ENCODE data around the gene TRPV4. TPM values are rescaled to one million over a fixed set of nuclear protein-coding genes. Genes with fewer than 3 reads are reported as not detected.

The TRPV4 gene
- total and polyA plus RNA-seq, 3 donors from 2014 or later, result 1.3 to 3.0 (median 2.2) TPM

DNA sequence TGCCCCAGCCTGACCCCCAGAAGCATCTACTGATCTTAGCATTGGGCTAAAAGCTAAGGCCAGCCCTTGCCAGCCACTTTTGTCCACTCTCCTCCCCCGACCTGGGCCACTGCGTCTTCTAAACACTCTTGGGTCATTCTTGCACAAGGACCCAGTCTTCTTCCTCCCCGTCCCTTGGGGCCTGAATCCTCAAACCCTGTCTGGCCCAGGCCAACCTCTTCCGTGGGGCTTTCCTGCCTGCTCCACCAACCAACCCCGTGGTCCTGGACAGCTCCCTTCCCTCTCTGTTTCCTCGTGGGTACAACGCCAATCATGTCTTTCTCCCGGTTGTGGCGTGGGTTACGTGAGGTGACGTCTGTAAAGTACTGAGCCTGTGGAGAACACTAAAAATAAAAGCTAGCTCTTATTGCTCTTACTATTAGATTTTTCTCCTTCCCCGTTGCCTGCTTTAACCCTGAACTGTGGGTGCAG, 98.1 kb downstream of the TRPV4 start:
- Histone ChIP-seq H3K4me1 (peaks cover 3% of the 10 kb centered on the region), H3K36me3 (ENCODE audit: low read depth, missing control alignments) (no peaks in the 10 kb centered on the region), H3K27me3 (no peaks in the 10 kb centered on the region), H3K9me3 (no peaks in the 10 kb centered on the region), H3K4me3 (no peak overlapping the region), H3K27ac (no peak overlapping the region)
- intact Hi-C loops (cut with DNase I; ENCODE audit: low total_unique reads), result no loop called here
- 77 to 81% methylated on average over 12 of the region's 12 CpGs for WGBS, 2 donors
- TF ChIP-seq CTCF (IDR thresholded peaks at IDR 0.05) (no peak), POLR2A (IDR thresholded peaks at IDR 0.05) (no peak)
- DNase-seq, result no peak

DNA sequence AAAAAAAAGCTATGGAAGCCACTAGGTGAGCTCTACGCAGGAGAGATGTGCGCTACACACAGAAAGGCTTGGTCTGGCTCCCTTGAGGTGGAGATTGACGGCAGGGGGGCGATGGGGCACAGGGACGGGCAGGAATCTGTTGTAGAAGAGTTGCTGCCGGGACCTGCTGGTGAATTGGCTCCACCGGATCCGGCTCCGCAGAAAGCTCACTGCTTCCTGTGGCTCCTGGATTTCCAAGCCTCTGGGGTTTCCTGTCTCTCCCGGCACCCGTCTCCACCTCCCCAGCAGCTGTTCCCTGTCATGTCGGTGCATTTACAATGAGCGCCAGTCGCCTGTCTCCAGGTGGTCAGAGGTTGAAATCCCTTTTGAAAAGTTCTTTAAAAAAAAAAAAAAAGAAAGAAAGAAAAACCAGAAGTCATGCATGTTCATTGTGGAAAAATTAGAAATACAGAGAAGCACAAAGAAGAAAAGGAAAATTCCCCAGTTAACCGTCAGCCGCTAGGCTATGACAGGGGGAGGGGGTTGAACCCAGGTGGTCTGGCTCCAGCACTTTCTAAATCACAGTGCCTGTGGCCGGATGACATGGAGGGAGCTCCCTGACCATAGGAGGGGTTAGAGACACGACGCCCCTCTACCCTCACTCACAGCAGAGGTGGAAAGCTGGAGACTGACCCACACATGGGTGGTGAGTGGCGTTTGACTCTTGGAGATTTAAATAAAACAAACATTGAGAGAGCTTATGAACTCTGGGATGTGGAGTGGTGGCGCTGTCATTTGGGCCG, 98.8 kb downstream of the TRPV4 start:
- intact Hi-C loops (cut with DNase I; ENCODE audit: low total_unique reads), result no loop called here
- H3K27ac ChIP-seq, result no peak overlapping the region
- H3K4me1 ChIP-seq, result no peaks in the 10 kb centered on the region
- no peaks in the 10 kb centered on the region for H3K36me3 ChIP-seq (ENCODE audit: low read depth, missing control alignments)
- no peak for DNase-seq
- H3K9me3 ChIP-seq, result no peaks in the 10 kb centered on the region
- no peak overlapping the region for H3K4me3 ChIP-seq
- TF ChIP-seq CTCF (IDR thresholded peaks at IDR 0.05) (no peak), POLR2A (IDR thresholded peaks at IDR 0.05) (no peak)
- 50 to 58% methylated on average over 22 of the region's 22 CpGs for WGBS, 2 donors
- H3K27me3 ChIP-seq, result no peaks in the 10 kb centered on the region

Small RNAs within 50 kb of the gene (microRNA-seq; reads per million reads assigned to microRNA genes)
- 0 reads per million in 2 donors for gene MIR4497 (ENCODE audit: borderline number of aligned reads in 2 of 2, borderline replicate concordance in 1 of 2)

Small RNAs within 50 kb of the gene (small RNA-seq; reads per million reads assigned to genes)
- gene MIR4497 (0 reads per million in 2 donors), gene RN7SL441P (0 to 0.19 reads per million in 2 donors)

Other genes starting within 250 kb of the TRPV4 start
- gene FAM222A, start 119.6 kb downstream of the TRPV4 start, total RNA-seq, result 10 to 100 TPM; 75.7 to 78.6 TPM
- gene FAM222A, start 119.6 kb downstream of the TRPV4 start, polyA plus RNA-seq (ENCODE audit: insufficient read depth, low read depth, low replicate concordance), result 34.5 TPM
- 10 to 100 TPM; 20.0 to 23.1 TPM for gene GLTP, start 47.1 kb upstream of the TRPV4 start, total RNA-seq
- 27.1 TPM for gene GLTP, start 47.1 kb upstream of the TRPV4 start, polyA plus RNA-seq (ENCODE audit: insufficient read depth, low read depth, low replicate concordance)
- gene TCHP, start 66.9 kb upstream of the TRPV4 start, total RNA-seq, result 10 to 100 TPM; 38.0 to 59.4 TPM
- gene TCHP, start 66.9 kb upstream of the TRPV4 start, polyA plus RNA-seq (ENCODE audit: insufficient read depth, low read depth, low replicate concordance), result 23.2 TPM
- gene GIT2, start 163.0 kb upstream of the TRPV4 start, total RNA-seq, result 10 to 100 TPM; 47.2 to 51.9 TPM
- gene GIT2, start 163.0 kb upstream of the TRPV4 start, polyA plus RNA-seq (ENCODE audit: insufficient read depth, low read depth, low replicate concordance), result 47.2 TPM
- 100 to 1,000 TPM; 129 to 165 TPM for gene ANKRD13A, start 166.0 kb upstream of the TRPV4 start, total RNA-seq
- gene ANKRD13A, start 166.0 kb upstream of the TRPV4 start, polyA plus RNA-seq (ENCODE audit: insufficient read depth, low read depth, low replicate concordance), result 156 TPM
- 10 to 100 TPM; 28.3 to 32.8 TPM for gene C12orf76, start 215.1 kb upstream of the TRPV4 start, total RNA-seq
- 28.7 TPM for gene C12orf76, start 215.1 kb upstream of the TRPV4 start, polyA plus RNA-seq (ENCODE audit: insufficient read depth, low read depth, low replicate concordance)

All from testis (tissue), 3 donors.